Activated effector memory CD4-positive, alpha-beta T cell treated with Interleukin-2 at 50 U/mL for 16 hours (primary cell): Measurements from ENCODE around the gene CHKB.

Source experiments
- DNase-seq: peaks from one replicate; pipeline ENCODE4 v3.0.0-alpha.2; 2020

The CHKB gene

DNA sequence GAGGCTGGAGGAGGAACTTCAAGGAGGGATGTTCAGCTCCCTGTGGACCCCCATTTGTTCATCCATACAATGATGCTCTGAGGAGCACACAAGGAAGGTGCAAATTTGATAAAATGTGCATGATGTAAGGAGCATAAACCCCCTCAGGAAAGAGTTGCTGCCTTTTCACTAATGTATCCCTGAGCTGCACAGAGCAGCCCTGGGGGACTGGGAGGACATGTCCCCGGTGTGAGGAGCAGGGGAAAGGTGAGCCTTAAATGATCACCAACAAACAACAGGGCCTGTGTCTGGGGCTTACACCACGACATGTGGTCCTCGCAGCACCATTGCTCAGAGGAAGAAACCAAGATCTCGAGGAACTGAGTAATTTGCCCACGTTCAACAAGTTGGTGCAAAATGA lies 14.4 kb upstream of the CHKB start:
- DNase-seq: no peak

DNA sequence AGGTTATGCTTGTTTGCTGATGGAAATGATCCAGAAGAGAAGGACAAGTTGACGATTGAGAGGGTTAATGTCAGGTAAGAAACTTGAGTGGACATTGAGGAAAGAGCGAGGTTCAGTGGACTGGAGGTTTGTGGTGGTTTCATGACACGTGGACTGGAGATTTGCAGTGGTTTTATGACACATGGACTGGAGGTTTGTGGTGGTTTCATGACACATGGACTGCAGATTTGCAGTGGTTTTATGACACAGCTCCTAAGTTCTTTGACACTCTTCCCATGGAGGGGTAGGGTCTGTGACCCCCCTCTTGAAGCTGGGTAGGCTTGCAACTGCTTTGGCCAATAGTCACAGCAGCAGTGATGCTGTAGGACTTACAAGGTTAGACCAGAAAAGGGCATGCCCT lies 12.5 kb upstream of the CHKB start:
- DNase-seq: no peak

DNA sequence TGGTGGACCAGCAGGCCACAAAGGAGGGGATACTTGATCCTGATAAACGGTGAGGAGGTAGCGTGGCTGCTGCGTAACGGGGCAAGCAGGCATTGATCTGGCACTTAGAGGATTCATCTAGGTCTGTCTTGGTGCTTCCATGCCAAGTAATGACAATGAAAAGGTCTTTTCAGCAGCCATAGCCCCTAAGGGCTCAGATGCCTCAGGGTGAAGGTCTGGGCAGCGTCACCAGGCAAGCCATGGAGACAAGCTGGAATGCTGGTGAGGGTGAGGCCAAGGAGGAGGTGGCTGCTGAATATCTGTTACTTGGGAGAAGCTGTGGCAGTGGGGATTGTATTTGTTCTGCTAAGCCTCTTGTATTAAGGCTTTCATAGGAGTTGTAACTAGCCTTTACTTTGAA lies 4.8 kb upstream of the CHKB start:
- DNase-seq: no peak

DNA sequence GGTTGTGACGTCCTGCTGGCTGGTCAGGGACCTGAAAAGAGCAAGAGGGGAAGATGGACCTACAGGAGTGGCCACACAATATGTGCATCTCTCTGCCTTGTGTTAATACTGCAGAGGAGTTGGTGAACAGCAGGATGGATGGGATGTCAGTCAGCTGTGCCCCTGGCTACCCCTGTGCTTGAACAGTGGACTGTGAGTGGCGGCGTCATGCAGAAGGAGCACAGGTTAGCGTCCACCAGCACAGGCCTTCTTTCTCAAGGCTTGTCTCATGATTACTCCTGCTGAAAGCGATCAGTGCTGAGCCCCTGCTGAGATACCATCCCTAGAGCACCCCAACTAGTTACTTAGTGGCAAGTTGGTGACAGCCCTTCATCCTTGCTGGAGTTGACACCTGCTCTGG lies 3.8 kb upstream of the CHKB start:
- DNase-seq: no peak

DNA sequence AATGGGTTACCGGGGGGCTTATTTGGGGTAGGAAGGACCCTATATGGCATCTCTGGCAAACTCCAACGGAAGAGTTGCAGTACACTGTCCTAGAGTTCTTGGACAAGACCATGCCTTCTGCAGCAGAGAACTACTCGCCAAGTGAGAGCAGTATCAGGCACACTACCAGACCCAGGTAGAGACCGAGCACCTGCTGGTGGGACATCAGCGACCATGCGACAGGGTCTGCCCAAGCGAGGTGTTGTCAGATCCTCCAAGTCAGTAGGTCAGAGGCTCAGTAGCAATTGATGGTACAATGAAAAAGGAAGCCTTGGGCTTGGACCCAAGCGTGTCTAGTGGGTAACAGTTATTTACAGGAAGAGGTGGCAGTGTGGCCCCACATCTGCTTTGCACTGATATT lies 3.1 kb upstream of the CHKB start:
- no peak for DNase-seq

DNA sequence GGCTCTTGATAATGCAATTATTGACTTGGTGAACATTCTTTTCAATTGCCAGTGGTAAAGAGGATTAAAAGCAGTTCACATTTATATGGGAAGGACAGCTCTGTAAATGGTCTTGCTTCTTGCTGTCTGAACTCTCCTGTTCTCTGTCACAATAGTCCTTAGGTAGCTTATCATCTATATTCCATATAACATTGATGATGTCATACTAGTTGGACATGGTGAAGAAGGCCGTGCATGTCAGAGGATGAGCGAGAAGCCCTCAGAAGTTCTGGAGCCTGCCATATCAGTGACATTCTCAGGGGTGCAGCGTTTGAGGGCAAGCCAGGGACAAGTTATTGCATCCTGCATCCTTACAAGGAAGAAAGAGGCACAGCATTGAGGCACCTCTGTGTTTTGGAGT lies 2.6 kb upstream of the CHKB start:
- no peak for DNase-seq

DNA sequence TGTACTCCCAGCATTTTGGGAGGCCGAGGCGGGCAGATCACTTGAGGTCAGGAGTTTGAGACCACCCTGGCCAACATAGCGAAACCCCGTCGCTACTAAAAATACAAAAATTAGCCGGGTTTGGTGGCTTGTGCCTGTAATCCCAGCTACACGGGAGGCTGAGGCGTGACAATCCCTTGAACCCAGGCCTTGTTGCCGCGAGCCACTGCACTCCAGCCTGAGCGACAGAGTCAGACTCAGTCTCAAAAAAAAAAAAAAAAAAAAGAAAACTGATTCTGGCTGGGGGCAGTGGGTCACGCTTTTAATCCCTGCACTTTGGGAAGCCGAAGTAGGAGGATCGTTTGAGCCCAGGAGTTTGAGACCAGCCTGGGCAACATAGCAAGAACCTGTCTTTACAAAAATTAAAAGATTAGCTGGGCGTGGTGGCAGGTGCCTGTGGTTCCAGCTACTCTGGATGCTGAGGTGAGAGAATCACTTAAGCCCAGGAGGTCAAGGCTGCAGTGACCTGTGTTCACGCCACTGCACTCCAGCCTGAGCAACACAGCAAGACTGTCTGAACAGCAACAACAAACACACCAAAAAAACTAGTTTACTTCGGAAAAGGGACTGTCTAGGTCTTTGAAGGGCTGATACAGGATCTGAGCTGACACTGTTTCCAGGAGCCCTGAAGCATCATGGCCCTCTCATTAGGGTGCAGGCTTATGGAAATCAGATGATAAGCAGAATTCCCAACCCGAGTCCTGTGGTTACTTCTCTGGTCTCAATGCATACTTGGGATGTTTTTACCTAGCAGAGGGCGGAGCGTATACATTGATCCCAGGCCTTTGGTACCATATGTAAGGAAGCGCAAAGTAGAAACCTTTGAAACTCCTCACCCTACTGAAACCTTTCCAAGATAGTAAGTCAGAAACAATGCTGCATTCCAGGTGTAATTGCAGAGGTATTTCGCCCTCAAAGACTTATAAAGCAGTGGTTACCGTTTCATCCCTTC lies 1.8 kb upstream of the CHKB start:
- no peak for DNase-seq

DNA sequence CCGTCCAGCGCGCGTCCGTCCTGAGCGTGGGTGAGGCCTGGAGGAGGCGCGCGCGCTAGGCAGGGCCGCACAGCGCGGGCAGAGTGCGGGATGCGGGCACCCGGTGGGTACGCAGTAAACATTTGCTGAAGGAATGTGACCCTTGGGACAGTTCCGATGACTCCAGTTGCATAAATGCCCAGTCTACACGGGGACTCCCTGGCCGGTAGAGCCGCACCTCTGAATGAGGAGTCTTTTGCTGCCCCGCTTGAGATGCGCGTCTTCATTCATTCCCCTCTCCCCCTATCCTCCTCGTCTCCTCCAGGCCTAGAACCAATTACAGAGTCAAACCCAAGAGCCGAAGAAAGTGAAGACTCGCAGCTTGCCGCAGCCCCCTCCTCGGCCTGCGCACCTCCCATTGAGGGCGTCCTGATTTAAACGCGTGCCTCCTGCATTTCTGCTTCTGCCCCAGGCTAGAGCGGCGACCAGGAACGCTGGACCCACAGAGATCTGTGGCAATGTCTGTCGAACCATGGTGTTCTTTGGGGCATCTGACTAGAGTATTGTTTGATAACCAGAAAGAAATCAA lies 729 bp upstream of the CHKB start:
- no peak for DNase-seq

DNA sequence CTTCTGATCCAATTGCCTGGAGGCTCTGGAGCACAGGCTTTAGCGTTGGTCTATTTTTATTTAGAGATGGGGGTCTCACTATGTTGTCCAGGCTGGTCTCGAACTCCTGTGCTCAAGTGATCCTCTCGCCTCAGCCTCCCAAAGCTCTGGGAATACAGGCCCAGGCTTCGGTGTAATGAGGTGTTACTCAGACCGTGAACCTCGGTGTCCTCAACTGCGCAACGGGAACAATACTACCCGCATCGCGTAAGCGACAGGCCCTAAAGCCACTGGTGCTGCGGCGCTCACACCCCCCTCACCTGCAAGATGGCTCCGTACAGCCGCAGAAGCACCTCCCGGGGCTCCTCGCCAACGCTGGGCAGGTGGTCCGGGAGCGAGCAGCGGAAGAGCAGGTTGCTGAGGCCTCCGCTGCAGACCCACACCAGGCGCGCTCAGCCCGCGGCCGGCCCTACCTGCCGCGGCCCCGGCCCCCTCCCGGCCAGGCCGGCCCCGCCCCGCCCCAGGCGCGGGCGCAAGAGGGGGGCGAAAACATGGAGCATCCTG lies 628 bp downstream of the CHKB start:
- no peak for DNase-seq

DNA sequence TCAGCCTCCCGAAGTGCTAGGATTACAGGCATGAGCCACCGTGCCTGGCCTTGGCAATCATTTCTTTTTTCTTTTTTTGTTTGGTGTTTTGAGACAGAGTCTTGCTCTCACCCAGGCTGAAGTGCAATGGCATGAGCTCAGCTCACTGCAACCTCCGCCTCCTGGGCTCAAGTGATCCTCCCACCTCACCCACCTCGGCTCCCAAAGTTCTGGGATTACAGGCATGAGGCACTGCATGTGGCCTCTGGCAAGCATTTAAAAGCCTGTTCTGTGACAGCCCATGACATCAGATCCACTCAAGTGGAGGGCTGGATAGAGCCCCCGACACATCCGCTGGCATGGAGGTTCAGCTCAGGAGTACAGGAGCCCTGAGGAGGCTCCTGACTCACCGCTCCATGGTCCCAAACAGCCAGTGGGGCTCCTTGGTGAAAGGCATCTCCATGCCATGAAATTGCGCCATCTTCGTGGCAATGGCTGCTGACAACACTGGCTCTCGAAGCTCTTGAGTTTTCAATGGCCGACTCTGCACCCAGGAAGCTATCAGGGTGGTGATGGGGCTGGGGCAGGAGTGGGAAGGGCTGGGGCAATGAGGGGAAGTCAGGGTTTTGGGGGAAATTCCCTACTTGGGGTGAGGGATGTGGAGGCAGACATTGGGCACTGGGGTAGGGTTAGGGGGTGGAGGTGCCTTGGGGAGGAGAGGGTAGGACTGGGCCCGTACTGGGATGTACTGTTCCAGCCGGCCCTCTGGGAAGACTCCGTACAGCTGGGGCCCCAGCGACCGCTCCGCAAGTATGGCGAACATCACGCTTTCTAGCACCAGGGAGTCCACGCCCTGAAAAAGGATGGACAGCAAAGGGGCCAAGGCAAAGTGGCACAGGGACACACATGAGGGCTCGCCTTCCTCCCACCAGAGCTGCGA lies 1.4 kb downstream of the CHKB start:
- no peak for DNase-seq

DNA sequence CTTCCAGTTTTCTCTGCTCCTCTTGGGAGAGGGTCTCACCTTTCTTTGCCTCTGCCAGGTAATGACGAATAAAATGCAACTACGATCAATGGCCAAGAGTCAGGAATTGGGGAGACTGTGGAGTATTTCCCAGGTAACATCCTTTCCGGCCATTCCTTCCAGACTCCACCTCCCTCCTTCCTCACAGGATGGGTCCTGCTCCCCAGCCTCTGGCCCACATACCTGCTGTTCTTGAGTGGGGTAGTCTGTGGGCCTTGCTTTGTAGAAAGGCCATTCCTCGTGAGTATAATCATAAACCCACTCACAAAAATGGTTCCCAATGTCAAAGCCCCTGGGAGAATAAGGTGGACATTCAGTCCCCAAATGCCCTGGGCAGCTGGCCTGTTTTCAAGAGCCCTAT lies 2.9 kb downstream of the CHKB start:
- no peak for DNase-seq

DNA sequence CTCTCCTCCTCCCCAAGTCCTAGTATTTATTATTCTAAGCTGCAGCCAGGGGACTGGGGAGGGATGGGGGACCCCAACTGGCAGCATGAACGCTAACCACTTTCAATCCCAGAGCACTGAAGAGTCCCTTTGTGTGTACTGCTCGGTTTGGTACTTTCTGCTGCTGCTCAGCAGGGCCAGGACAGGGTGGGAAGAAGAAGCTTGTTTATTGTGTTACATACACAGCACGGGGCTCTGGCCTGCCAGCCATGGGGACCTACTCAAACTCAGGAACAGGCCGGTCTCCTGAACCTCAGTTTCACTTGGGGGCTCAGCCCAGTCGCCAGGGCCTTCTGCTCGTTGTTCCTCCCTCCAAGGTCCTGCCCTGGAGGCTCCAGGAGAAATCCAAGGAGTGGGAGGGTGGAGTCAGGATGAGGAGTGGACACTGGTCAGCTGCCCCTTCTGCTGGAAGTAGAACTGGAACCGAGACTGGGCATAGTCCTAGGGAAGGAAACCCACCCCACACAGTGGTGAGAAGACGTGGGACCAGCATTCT lies 3.8 kb downstream of the CHKB start:
- DNase-seq: no peak

DNA sequence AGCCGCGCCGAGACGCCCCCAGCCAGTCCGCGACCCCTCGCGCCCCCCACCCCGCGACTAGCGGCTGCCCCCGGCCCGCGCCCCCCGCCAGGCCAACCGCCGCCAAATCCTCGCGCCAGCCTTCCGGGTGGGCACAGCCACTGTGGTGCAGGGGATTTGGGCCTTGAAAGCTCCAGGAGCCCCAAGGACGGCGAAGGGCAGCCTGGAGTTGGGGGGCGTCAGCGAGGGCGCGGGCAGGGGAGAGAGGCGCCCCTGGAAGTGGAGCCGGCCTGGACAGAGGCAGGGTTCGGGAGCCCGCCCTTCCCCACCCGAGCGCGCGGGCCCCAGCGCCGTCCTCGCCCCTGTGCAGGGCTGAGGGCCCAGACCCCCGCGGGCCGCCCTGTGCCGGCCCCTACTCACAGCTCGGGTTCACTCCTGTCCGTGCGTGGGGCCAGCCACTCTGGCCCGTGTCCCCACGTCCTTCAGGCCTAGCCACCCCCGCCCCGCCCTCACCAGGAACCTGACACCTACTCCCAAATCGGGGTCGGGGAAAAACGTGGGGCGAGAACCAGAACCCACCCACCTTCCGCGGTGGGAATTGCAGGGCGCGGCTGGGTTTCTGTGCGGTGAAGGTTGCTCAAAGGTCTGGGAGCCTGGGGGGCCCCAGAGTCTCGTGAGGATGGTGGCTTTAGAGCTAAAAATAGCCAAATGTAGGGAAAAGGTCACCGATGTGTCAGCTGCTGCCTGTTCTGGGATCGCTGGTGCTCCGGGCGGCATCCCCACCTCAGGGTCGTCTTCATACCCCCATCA lies 4.5 kb downstream of the CHKB start, which contains the start of gene CPT1B:
Gene CPT1B, minus strand, starts transcription at position 441 of the 789 bp plus-strand sequence. CDS start 512 bp downstream, outside the sequence.
- DNase-seq: no peak

DNA sequence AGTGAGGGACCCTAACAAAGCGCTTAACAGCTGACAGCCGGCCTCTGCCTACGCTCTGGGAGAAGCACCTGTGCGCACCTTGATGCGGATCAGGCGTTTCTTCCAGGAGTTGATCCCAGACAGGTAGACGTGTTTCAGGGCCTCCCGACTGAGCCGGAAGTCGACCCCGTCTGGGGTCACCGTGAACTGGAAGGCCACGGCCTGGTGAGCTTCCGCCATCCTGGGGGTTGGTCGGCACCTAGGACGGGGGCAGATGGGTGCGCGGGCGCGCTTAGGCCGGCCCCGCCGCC lies 5.0 kb downstream of the CHKB start:
- DNase-seq: no peak

DNA sequence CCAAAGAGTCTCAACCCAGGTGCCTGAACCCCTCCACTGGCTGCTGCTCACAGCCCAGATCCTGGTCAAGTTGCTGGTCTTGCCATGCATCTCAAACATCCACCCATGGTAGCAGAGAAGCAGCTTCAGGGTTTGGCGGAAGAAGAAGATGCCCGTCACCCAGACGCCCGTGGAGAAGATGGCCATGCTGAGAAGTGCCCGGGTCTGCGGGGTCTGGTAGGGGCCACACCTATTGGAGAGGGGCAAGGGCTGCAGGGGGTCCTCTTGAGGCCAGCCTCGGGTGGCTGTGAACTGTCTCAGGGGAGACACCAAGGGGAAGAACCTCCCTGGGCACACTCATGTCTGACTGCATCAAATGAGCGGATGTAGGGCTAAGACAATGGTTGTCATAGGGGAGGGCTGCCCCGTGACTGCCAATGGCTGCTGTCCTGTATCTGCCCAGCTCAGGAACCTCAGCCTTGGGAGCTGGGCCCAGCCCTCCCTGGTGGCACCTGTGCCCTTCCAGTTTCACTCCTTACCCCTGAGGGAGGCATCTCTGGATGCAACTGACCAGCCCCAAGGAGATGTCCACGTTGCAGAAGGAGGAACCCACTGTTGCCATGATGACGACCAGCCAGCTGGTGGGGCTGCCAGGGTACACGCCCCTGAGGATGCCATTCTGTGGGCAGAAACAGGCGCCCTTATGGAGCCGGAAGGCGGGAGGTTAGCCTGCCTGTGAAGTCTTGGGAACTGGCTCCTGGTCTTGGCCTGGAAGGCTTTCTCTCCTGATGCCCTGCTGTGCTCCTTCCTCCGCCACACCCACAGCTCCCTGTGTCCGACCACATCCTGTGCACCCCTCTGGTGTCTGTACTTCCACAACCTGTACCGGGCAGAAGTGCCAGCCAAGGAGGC lies 5.6 kb downstream of the CHKB start:
- DNase-seq: no peak

DNA sequence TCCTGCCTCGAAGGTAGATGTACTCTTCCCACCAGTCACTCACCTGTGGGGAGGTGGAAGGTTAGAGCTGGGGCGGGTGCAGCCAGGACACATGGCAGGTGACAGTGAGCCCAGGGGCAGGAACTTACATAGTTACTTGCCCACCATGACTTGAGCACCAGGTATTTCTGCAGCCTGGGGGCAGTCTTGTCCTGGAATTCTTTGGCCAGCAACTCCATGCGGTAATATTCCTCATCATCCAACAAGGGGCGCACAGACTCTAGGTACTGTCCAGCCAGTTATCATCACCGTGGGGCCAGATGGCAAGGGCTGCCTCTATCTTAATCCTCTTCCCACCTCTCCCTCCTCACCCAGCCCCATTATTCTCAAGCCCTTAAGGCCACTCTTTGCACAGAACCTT lies 6.6 kb downstream of the CHKB start:
- no peak for DNase-seq

DNA sequence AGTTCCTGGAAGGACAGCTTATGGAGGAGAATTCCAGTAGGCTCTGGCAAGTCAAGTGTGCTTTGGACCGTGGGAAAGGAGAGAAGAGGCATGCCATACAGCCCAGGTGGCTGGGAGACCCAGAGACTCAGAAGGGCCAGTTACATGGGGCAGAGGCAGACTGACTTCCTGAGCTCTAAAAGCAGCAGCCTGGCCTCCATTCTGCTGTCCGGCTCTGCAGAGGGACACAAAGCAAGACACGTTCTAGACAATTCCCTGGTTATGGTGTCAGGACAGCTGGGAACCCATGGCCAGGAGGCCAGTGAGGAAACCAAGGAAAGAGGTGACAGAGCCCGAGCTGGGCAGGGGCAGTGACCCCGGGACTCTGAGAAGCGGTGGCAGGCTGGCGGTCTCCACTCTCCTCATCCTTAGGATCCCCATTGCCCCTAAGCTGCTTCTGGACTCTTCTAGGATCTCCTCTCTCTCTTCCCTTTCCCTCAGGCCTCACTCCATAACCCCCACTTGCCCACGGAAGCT lies 7.2 kb downstream of the CHKB start:
- no peak for DNase-seq

DNA sequence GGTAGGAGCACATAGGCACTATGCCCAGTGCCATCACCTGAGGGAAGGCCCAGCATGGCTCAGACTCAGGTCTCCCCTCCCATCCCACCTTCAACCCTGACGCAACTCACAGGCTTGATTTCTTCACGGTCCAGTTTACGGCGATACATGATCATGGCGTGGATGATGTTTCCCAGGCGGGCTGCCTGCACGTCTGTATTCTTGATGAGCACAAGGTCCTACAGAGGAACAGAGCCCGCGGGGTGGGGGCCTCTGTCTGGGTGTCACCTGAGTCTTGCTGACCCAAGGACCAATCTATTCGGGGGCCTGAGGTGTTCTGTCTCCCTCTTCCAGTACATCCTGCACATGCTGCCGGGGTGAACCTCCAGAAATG lies 8.3 kb downstream of the CHKB start:
- DNase-seq: no peak

DNA sequence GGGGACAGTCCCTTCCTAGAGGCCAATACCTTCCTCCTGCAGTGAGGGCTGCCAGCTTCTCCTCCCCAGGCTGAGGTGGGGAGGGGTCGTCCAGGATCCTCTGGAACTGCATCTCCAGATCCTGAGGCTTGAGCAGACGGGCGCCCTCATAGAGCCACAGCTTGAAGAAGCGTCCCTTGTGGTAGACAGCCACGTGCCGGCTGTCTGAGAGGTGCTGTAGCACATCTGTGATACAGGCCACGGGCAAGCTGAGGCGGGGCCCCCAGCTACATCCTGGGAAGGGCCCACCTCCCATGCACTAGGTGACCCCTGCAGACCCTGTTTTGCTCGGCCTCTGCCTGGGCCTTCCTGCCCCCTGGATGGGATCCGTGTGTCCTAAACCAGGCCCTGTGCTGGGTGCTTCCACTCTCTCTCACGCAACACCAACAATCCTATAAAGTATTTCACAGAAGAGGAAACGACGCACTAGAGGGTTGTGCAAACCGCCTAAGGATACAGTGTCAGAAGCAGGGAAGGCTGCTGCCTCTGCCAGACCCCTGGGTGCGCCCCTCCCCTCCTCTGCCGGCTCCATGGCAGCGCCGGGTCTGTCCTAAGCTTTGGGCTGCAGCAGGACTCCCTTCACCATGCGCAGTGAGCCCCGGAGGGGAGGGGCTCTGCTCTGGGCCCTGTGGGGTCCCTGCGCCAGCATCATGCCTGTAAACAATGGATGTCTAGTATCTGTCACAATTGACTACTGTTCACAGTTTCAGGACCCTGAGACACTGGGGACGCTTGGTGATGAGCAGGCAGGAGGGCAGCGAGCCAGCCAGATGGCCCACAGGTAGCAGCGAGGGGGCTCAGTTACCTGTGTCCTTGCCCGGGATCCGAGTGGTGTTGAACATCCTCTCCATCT lies 8.9 kb downstream of the CHKB start:
- DNase-seq: no peak

DNA sequence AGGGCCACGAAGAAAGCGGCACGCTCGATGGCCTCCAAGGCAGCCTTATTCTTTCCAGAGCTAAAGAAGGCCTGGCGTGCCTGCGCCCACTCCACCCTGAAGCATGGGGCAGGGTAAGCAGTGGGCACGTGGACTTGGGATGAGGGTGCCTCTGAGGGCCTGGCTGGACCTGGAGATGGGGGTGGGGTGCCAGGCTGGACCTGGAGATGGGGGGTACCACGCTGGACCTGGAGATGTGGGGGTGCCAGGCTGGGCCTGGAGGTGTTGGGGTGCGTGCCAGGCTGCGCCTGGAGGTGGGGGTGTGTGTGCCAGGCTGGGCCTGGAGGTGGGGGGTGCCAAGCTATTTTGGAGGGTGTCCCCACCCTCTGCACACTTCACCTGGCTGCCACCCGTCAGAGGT lies 9.7 kb downstream of the CHKB start:
- no peak for DNase-seq
